Body of pancreas (tissue), 4 donors: ENCODE measurements around the gene ZBTB49.

Source experiments
- CTCF ChIP-seq, 7 experiments: fragments of 450-650 bp in 4 of 7; fragments of 200-600 bp in 3 of 7; sonication (generic) in 3 of 7; IDR thresholded peaks; one replicate each; pipeline ENCODE4 v1.5.1; 2016 to 2019; ENCODE audit warnings: antibody characterized with exemption in 7 of 7
- POLR2A ChIP-seq, 3 donors: fragments of 450-650 bp; IDR thresholded peaks; one replicate each; pipeline ENCODE4 v1.6.1; 2016; ENCODE audit warnings: antibody characterized with exemption in 3 of 3, mild to moderate bottlenecking in 2 of 3

DNA sequence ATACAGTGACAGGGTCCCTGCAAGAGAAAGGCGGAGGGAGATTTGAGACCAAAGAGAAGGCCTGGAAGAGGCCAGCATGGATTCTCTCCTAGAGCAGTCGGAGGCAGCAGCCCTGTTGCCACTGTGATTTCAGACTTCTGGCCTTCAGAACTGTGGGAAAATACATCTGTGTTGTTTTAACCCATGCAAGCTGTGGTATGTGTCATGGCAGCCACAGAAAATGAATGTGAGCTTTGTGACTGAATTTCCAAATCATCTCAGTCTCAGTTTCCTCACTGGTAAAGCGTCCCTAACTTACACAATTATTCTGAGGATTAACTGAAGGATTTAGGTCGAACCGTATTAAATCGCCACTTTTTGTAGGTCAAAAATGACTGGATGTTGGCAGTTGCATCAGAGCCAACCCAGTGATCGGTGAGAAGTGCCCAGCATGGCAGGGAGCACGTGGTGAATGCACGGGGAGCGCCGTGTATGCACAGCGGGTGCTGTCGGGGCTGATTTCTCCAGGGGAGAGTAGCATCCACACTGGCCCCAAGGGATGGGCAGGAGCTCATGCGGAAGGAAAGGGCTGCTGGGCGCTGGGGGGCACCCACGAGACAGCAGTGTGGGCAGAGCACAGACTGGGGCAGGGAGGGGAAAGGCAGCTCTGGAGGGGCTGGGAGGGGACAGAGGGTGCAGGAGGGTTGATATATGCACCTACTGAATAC, 73.1 kb downstream of the ZBTB49 start:
- TF ChIP-seq POLR2A (IDR thresholded peaks at IDR 0.05) (no peak), CTCF (IDR thresholded peaks at IDR 0.05) (no peak)
